ENCODE data around the gene MUC4.

DNA sequence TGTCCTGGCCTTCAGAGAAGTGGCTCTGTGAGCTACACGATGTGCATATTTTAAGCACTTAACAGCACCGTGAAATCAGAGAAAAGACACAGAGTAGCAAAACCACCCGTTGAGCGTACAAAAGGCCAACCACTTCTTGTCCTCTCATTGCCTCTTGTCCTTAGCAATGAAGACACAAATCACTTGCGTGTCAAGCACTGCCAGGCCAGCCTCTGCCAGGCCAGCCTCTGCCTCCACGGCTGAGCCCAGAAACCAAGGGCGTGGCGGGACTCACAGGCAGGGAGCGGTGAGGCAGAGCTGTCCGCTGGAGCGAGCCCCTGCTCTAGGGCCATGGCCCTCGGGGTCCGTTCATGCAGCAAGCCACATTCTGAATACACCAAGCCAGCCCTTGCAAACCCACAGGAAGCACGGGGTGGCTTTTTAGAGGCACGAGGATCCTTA is 4.0 kb downstream of the MUC4 start:
- TF ChIP-seq POLR2A (IDR thresholded peaks at IDR 0.05), result no peak
- TF ChIP-seq, protein P1, sequence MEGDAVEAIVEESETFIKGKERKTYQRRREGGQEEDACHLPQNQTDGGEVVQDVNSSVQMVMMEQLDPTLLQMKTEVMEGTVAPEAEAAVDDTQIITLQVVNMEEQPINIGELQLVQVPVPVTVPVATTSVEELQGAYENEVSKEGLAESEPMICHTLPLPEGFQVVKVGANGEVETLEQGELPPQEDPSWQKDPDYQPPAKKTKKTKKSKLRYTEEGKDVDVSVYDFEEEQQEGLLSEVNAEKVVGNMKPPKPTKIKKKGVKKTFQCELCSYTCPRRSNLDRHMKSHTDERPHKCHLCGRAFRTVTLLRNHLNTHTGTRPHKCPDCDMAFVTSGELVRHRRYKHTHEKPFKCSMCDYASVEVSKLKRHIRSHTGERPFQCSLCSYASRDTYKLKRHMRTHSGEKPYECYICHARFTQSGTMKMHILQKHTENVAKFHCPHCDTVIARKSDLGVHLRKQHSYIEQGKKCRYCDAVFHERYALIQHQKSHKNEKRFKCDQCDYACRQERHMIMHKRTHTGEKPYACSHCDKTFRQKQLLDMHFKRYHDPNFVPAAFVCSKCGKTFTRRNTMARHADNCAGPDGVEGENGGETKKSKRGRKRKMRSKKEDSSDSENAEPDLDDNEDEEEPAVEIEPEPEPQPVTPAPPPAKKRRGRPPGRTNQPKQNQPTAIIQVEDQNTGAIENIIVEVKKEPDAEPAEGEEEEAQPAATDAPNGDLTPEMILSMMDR (IDR thresholded peaks at IDR 0.05), result no peak
